GM23248 (cell line): ENCODE data around the gene MOSPD3.
"Not testable (repeated sequence)": the region's sequence is repeated elsewhere in the genome, so short reads cannot be mapped to it uniquely, and the experiment has no call there.

Source experiments
- EZH2 ChIP-seq: fragments of 200-600 bp; sonication (generic); IDR thresholded peaks from 2 replicates; pipeline ENCODE4 v1.6.1; 2018; ENCODE audit warnings: antibody characterized with exemption, mild to moderate bottlenecking; ENCODE audit not compliant: insufficient read depth, poor library complexity, severe bottlenecking
- EZH2phosphoT487 ChIP-seq: fragments of 200-600 bp; sonication (generic); IDR thresholded peaks from 2 replicates; pipeline ENCODE4 v1.6.1; 2018; ENCODE audit warnings: antibody characterized with exemption, moderate library complexity, mild to moderate bottlenecking, low read depth; ENCODE audit not compliant: insufficient read depth

DNA sequence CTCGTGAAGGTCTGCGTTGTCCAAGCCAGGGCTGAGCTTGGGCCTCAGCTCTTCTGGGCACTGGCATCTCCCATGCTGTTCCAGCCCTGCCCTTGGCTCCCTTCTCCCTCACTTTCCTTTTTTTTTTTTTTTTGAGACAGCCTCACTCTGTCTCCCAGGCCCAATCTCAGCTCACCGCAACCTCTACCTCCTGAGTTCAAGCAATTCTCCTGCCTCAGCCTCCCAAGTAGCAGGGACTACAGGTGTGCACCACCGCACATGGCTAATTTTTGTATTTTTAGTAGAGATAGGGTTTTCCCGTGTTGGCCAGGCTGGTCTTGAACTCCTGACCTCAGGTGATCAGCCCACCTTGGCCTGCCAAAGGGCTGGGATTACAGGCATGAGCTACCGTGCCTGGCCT lies 47.9 kb upstream of the MOSPD3 start:
- not testable (repeated sequence) for TF ChIP-seq EZH2, EZH2phosphoT487
